Measurements from ENCODE around the gene LTBP4. TPM values are rescaled to one million over a fixed set of nuclear protein-coding genes. Genes with fewer than 3 reads are reported as not detected.

LTBP4 gene
- total RNA-seq, 1 experiment from 2014 or later: 75.4 TPM

GRCh38 chr19:40553885-40554857 is 47.0 kb upstream of the LTBP4 start:
- ATAC-seq (no peak), DNase-seq (ENCODE audit: low read depth, low spot score) (no peak)
- in situ Hi-C loops (cut with HindIII; ENCODE audit: low pct_unique_long_range_greater_than_20kb, low sequenced_read_pairs): no loop called here
- ChIA-PET POLR2A (no interaction called here), CTCF (no interaction called here)
- no TSS peak for BruUV-seq (replicated peaks)
- no peaks in the 10 kb centered on the region; the same call in 1 of the 2 replicates for H3K4me1 ChIP-seq (ENCODE audit: control insufficient read depth, insufficient read depth, low read length)
- no peaks in the 10 kb centered on the region for H3K36me3 ChIP-seq (ENCODE audit: control insufficient read depth, insufficient read depth, low read length)
- TF ChIP-seq CTCF (IDR thresholded peaks at IDR 0.05) (no peak), TCF7L2 (IDR thresholded peaks at IDR 0.05; ENCODE audit: low read depth, low read length) (no peak), POLR2AphosphoS5 (IDR thresholded peaks at IDR 0.05; ENCODE audit: low read depth, low read length) (no peak), SIN3A (IDR thresholded peaks at IDR 0.05; ENCODE audit: borderline replicate concordance, insufficient read depth, low read depth, low read length) (no peak), REST (IDR thresholded peaks at IDR 0.05; ENCODE audit: insufficient read depth in 1 of 2, low read depth in 2 of 2, low read length in 1 of 2) (no peak)
- no peaks in the 10 kb centered on the region for H3K9me3 ChIP-seq (ENCODE audit: control insufficient read depth, insufficient read depth, low read depth, low read length)
- H3K27me3 ChIP-seq (ENCODE audit: control insufficient read depth, insufficient read depth, low read length): no peaks in the 10 kb centered on the region
- intact Hi-C loops (cut with micrococcal nuclease; ENCODE audit: unreplicated experiment): no loop called here
- no peak overlapping the region for H3K4me3 ChIP-seq (ENCODE audit: low read depth in 2 of 2, low read length in 2 of 2)
- H3K27ac ChIP-seq (ENCODE audit: low read length): no peak overlapping the region

GRCh38 chr19:40555978-40556689 is 45.0 kb upstream of the LTBP4 start:
- no peak overlapping the region for H3K4me3 ChIP-seq (ENCODE audit: low read depth in 2 of 2, low read length in 2 of 2)
- H3K27me3 ChIP-seq (ENCODE audit: control insufficient read depth, insufficient read depth, low read length): no peaks in the 10 kb centered on the region
- H3K4me1 ChIP-seq (ENCODE audit: control insufficient read depth, insufficient read depth, low read length): no peaks in the 10 kb centered on the region
- ATAC-seq (no peak), DNase-seq (ENCODE audit: low read depth, low spot score) (no peak)
- ChIA-PET POLR2A (interaction anchor here (0.6 kb wide), 2 partner anchors 52 to 786 kb away, joined by 3 to 4 read pairs; no protein-coding TSS in a partner anchor), CTCF (interaction anchor here (0.5 to 0.6 kb wide), 4 partner anchors 14 to 79 kb away, joined by 3 to 12 read pairs (median 4); no protein-coding TSS in a partner anchor)
- no peak overlapping the region for H3K27ac ChIP-seq (ENCODE audit: low read length)
- in situ Hi-C loops (cut with HindIII; ENCODE audit: low pct_unique_long_range_greater_than_20kb, low sequenced_read_pairs): no loop called here
- no peaks in the 10 kb centered on the region for H3K36me3 ChIP-seq (ENCODE audit: control insufficient read depth, insufficient read depth, low read length)
- BruUV-seq (replicated peaks): no TSS peak
- TF ChIP-seq REST (IDR thresholded peaks at IDR 0.05; ENCODE audit: insufficient read depth in 1 of 2, low read depth in 2 of 2, low read length in 1 of 2): no peak
- no peak for TF ChIP-seq POLR2AphosphoS5 (IDR thresholded peaks at IDR 0.05; ENCODE audit: low read depth, low read length)
- intact Hi-C loops (cut with micrococcal nuclease; ENCODE audit: unreplicated experiment): no loop called here
- no peaks in the 10 kb centered on the region for H3K9me3 ChIP-seq (ENCODE audit: control insufficient read depth, insufficient read depth, low read depth, low read length)
